Kidney tubule cell (primary cell): ENCODE measurements around the gene TAF1.
A peak's percentile ranks its signal among the peaks of the same experiment; 100 is the strongest.
"Not testable (repeated sequence)": the region's sequence is repeated elsewhere in the genome, so short reads cannot be mapped to it uniquely, and the experiment has no call there.

ENCODE experiments used
- DNase-seq: peaks from one replicate; pipeline ENCODE4 v3.0.0-alpha.2; 2018; ENCODE audit warnings: low spot score

Gene TAF1

GRCh38 chrX:71439420-71439819, 73.3 kb downstream of the TAF1 start:
- DNase-seq = no peak

GRCh38 chrX:71439896-71440295, 73.7 kb downstream of the TAF1 start:
- no peak for DNase-seq

GRCh38 chrX:71440401-71440800, 74.2 kb downstream of the TAF1 start:
- no peak for DNase-seq

GRCh38 chrX:71441809-71442208, 75.7 kb downstream of the TAF1 start:
- DNase-seq = not testable (repeated sequence)

- DNase-seq = no peak
Observed at GRCh38 chrX:71450433-71451106, 84.4 kb downstream of the TAF1 start.

GRCh38 chrX:71451518-71451917, 85.4 kb downstream of the TAF1 start:
- DNase-seq = not testable (repeated sequence)

- no peak for DNase-seq
Observed at GRCh38 chrX:71453056-71453455, 86.9 kb downstream of the TAF1 start.

GRCh38 chrX:71454222-71454621, 88.1 kb downstream of the TAF1 start:
- no peak for DNase-seq

GRCh38 chrX:71458866-71459265, 92.7 kb downstream of the TAF1 start:
- DNase-seq = no peak

- DNase-seq = no peak
Observed at GRCh38 chrX:71464968-71465367, 98.8 kb downstream of the TAF1 start.

GRCh38 chrX:71466979-71467523, 100.9 kb downstream of the TAF1 start:
- no peak for DNase-seq

GRCh38 chrX:71475785-71476540, 109.8 kb downstream of the TAF1 start:
- no peak for DNase-seq

GRCh38 chrX:71482228-71482958, 116.2 kb downstream of the TAF1 start:
- DNase-seq = no peak

- no peak for DNase-seq
Observed at GRCh38 chrX:71487814-71488213, 121.7 kb downstream of the TAF1 start.

GRCh38 chrX:71489540-71489939, 123.4 kb downstream of the TAF1 start:
- no peak for DNase-seq

- peak; percentile 28 for DNase-seq
Observed at GRCh38 chrX:71492231-71493065, 126.3 kb downstream of the TAF1 start.

GRCh38 chrX:71493111-71493613, 127.0 kb downstream of the TAF1 start:
- no peak for DNase-seq

- DNase-seq = not testable (repeated sequence)
Observed at GRCh38 chrX:71495979-71496378, 129.8 kb downstream of the TAF1 start.

GRCh38 chrX:71496476-71496875, 130.3 kb downstream of the TAF1 start:
- no peak for DNase-seq

GRCh38 chrX:71502080-71502479, 135.9 kb downstream of the TAF1 start:
- DNase-seq = not testable (repeated sequence)

GRCh38 chrX:71504346-71504745, 138.2 kb downstream of the TAF1 start:
- DNase-seq = no peak

GRCh38 chrX:71509289-71509688, 143.1 kb downstream of the TAF1 start:
- DNase-seq = no peak
